HEK293T (cell line): ENCODE data around the gene CLK2.

Experiments used
- ARNT ChIP-seq: fragments of 450-650 bp; IDR thresholded peaks from 2 replicates; pipeline ENCODE4 v1.6.1; 2017; ENCODE audit warnings: mild to moderate bottlenecking
- BHLHE40 ChIP-seq: fragments of 450-650 bp; IDR thresholded peaks from 2 replicates; pipeline ENCODE4 v1.6.1; 2016; ENCODE audit warnings: mild to moderate bottlenecking, moderate library complexity, borderline replicate concordance
- FOXA1 ChIP-seq: fragments of 450-650 bp; IDR thresholded peaks from 2 replicates; pipeline ENCODE4 v1.6.1; 2016; ENCODE audit warnings: mild to moderate bottlenecking
- FOXK2 ChIP-seq: fragments of 450-650 bp; IDR thresholded peaks from 2 replicates; pipeline ENCODE4 v1.6.1; 2016; ENCODE audit warnings: mild to moderate bottlenecking
- FOXM1 ChIP-seq: fragments of 450-650 bp; IDR thresholded peaks from 2 replicates; pipeline ENCODE4 v1.6.1; 2017; ENCODE audit warnings: mild to moderate bottlenecking, borderline replicate concordance
- L3MBTL2 ChIP-seq: fragments of 450-650 bp; conservative IDR thresholded peaks from 2 replicates; pipeline ENCODE4 v1.6.1; 2016; ENCODE audit warnings: mild to moderate bottlenecking
- NFRKB ChIP-seq: fragments of 450-650 bp; IDR thresholded peaks from 2 replicates; pipeline ENCODE4 v1.6.1; 2016; ENCODE audit warnings: mild to moderate bottlenecking, moderate library complexity
- SP1 ChIP-seq: fragments of 450-650 bp; IDR thresholded peaks from 2 replicates; pipeline ENCODE4 v1.6.1; 2017
- ZNF384 ChIP-seq: fragments of 450-650 bp; IDR thresholded peaks from 2 replicates; pipeline ENCODE4 v1.6.1; 2016

- TF ChIP-seq ARNT (no peak), FOXA1 (no peak), FOXM1 (no peak), SP1 (no peak), L3MBTL2 (no peak), ZNF384 (no peak), FOXK2 (no peak), NFRKB (no peak), BHLHE40 (no peak)
Observed at GRCh38 chr1:155254228-155254713, 19.0 kb downstream of the CLK2 start.
